Brain microvascular endothelial cell (primary cell): ENCODE measurements around the gene MAPKAPK3.
A peak's percentile ranks its signal among the peaks of the same experiment; 100 is the strongest.

Experiments used
- DNase-seq: peaks from one replicate; pipeline ENCODE4 v3.0.0-alpha.2; 2020
- H3K27ac ChIP-seq: fragments of 250-450 bp; sonication (Bioruptor Pico); 2 replicates; pipeline ENCODE4 v1.5.1; 2020; ENCODE audit warnings: mild to moderate bottlenecking, moderate library complexity
- H3K27me3 ChIP-seq: fragments of 250-450 bp; sonication (Bioruptor Pico); replicated peaks from 2 replicates; pipeline ENCODE4 v1.5.1; 2020; ENCODE audit warnings: mild to moderate bottlenecking
- H3K36me3 ChIP-seq: fragments of 250-450 bp; sonication (Bioruptor Pico); replicated peaks from 2 replicates; pipeline ENCODE4 v1.5.1; 2020; ENCODE audit warnings: mild to moderate bottlenecking
- H3K4me3 ChIP-seq: 2 replicates; pipeline ENCODE4 v1.5.1; 2011; ENCODE audit warnings: low read depth, mild to moderate bottlenecking, control low read depth, low read length, moderate library complexity
- in situ Hi-C: cut with HindIII; loops from 2 replicates; pipeline ENCODE4 v1.10.0; 2017; ENCODE audit warnings: low sequenced_read_pairs, low pct_ligation_motif_present
- TF ChIP-seq, protein P1 (sequence below): IDR thresholded peaks from 2 replicates; pipeline ENCODE4 v1.5.1; 2011; ENCODE audit warnings: low read depth, mild to moderate bottlenecking, moderate library complexity, low read length, control low read depth, inconsistent platforms; ENCODE audit errors: missing control alignments

The MAPKAPK3 gene

DNA sequence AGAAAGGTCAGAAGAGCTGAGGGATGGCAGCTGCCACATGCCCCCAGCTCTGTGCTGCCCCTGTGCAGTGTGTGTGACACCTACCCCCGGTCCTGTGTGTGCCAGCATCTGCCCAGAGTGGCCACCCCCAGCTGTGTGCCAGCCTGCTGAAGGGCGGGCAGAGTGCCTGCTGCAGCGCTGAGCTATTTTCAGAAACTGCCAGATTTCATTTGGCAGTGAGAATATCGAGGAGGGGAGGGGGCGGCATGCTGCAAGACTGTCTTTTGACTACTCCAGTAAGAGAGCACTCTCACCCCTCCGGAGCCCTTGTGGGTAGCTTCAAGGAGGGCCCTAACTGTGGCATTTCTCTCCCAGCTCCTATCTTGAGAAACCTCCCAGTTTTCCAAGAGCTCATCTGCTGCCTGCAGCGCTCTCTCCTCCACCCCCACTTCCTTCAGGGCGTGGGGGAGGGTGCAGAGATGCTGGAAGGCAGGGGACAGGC is 32.5 kb downstream of the MAPKAPK3 start:
- H3K27ac ChIP-seq: no peak overlapping the region
- H3K36me3 ChIP-seq: no peaks in the 10 kb centered on the region
- no peak for DNase-seq

DNA sequence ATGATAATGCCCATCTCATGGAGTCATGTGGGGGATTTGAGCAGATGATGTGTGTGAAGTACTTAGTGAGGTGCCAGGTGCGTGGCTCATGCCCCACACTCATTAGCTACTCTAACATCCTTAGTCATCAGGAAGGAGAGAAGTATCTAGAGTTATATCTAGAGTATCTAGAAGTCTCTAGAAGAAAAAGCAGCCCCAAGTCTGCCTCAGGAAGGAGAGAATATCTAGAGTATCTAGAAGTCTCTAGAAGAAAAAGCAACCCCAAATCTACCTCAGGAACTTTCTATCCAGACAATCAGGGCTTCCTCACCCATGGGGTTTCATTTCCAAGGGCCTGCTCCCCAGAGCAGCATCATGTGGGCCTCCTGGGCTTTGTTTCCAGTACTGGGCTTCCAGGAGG is 33.1 kb downstream of the MAPKAPK3 start:
- Histone ChIP-seq H3K36me3 (no peaks in the 10 kb centered on the region), H3K27ac (no peak overlapping the region), H3K27me3 (no peaks in the 10 kb centered on the region), H3K4me3 (no peak overlapping the region)
- TF ChIP-seq, protein P1, sequence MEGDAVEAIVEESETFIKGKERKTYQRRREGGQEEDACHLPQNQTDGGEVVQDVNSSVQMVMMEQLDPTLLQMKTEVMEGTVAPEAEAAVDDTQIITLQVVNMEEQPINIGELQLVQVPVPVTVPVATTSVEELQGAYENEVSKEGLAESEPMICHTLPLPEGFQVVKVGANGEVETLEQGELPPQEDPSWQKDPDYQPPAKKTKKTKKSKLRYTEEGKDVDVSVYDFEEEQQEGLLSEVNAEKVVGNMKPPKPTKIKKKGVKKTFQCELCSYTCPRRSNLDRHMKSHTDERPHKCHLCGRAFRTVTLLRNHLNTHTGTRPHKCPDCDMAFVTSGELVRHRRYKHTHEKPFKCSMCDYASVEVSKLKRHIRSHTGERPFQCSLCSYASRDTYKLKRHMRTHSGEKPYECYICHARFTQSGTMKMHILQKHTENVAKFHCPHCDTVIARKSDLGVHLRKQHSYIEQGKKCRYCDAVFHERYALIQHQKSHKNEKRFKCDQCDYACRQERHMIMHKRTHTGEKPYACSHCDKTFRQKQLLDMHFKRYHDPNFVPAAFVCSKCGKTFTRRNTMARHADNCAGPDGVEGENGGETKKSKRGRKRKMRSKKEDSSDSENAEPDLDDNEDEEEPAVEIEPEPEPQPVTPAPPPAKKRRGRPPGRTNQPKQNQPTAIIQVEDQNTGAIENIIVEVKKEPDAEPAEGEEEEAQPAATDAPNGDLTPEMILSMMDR: no peak
- in situ Hi-C loops: no loop called here
- DNase-seq: no peak

More for the DNA sequence above, 32.5 kb downstream of the MAPKAPK3 start:
- TF ChIP-seq, protein P1: no peak
- Histone ChIP-seq H3K27me3 (no peaks in the 10 kb centered on the region), H3K4me3 (no peak overlapping the region)
- in situ Hi-C loops: no loop called here

DNA sequence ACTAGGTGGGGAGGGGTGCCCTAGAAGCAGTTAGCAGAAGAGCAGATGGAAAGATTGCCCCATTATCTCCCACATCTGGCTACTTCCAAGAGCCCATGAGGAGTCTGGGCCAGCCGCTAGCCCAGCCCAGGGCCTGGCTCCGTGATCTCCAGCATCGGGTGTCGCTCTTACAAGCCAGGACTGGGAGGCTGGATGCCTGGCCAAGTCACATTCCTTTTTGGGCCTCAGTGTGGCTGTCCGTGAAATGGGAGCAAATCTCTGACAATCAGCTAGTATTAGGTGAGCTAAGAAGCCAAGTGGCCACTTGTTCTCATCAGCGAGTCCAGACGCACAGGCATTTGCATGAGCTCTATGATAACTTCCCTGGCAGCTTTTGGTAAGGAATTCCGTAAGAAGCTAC is 34.5 kb downstream of the MAPKAPK3 start:
- no peak for DNase-seq
- Histone ChIP-seq H3K27me3 (no peaks in the 10 kb centered on the region), H3K27ac (no peak overlapping the region), H3K4me3 (no peak overlapping the region), H3K36me3 (no peaks in the 10 kb centered on the region)
- in situ Hi-C loops: no loop called here
- TF ChIP-seq, protein P1: no peak

DNA sequence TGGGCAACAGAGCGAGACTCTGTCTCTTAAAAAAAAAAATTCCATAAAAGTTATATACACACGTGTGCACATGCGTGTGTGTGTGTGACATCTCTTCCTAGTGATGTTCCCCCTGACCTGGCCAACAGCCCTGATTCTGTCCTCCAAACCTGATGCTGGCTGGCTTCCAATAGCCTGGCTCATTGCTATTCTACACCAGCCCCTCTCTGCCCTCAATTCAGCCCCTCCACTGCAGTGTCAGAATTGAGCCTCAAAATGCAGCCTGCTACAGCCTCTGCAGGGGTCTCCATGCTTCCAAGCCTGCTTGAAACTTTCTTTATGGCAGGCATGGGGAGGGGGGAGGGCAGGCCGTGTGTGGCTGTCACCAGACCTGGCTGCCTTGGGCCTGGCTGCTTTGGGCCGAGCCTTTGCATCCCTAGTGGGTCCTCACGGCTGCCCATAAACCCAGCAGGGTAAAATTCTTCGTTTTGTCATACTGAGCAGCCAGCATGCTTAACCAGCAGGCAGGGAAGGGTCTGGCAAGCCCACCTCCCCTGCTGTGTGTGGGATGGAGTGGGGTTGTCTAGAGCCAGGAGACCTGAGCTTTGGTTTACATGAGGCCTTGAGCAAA is 35.1 kb downstream of the MAPKAPK3 start:
- no peaks in the 10 kb centered on the region for H3K36me3 ChIP-seq
- TF ChIP-seq, protein P1: no peak
- no peaks in the 10 kb centered on the region for H3K27me3 ChIP-seq
- DNase-seq: no peak
- no peak overlapping the region for H3K4me3 ChIP-seq
- no peak overlapping the region for H3K27ac ChIP-seq
- in situ Hi-C loops: no loop called here

DNA sequence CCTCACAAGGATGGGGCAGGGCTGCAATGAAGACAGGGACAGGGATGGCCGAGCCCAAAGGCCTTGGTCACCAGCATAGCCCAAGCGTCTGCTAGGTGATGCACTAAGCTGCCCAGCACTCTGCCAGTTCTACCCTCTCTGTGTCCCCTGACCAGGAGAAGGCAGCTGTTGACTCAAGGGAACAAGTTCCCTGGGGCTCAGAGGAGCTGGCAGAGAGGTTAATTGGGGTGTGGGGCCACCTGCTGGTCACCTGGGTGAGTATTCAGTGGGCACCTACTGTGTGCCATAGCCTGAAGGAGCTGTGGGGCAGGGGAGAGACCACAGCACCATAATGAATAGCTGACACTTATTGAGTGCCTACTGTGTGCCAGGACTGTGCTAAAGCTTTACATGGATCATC is 35.8 kb downstream of the MAPKAPK3 start:
- in situ Hi-C loops: no loop called here
- TF ChIP-seq, protein P1: peak; percentile 63
- no peak for DNase-seq
- no peak overlapping the region for H3K4me3 ChIP-seq
- no peaks in the 10 kb centered on the region for H3K36me3 ChIP-seq
- H3K27ac ChIP-seq: no peak overlapping the region
- no peaks in the 10 kb centered on the region for H3K27me3 ChIP-seq
